Prostate gland (tissue), 1 donor: ENCODE data around the gene PPP4R4.

Experiments used
- POLR2A ChIP-seq: fragments of 450-650 bp; IDR thresholded peaks from one replicate; pipeline ENCODE4 v1.6.1; 2016; ENCODE audit warnings: antibody characterized with exemption, mild to moderate bottlenecking
- POLR2AphosphoS5 ChIP-seq: sonication (generic); formaldehyde crosslinking; IDR thresholded peaks from one replicate; pipeline ENCODE4 v1.6.1; 2017; ENCODE audit warnings: antibody characterized with exemption

- TF ChIP-seq POLR2A (no peak), POLR2AphosphoS5 (no peak)
These were observed 111.0 kb downstream of the PPP4R4 start for GRCh38 chr14:94285158-94285557.
